Measurements from ENCODE around the gene SGSH.
"Not testable (repeated sequence)": the region's sequence is repeated elsewhere in the genome, so short reads cannot be mapped to it uniquely, and the experiment has no call there.

Gene SGSH
- long read RNA-seq, donor 1, transcript SGSH-201 (8 exons, 2,784 nt), result major isoform, 5 of 5 reads
- long read RNA-seq, donor 1, partial matches to known transcripts, result 0 of 5 reads
- long read RNA-seq, donor 1, other reads (novel, unspliced or antisense), result 0 of 5 reads
- long read RNA-seq, donor 2, full-length matches to known transcripts, result 1 of 1 reads
- long read RNA-seq, donor 2, partial matches to known transcripts, result 0 of 1 reads
- long read RNA-seq, donor 2, other reads (novel, unspliced or antisense), result 0 of 1 reads
- long read RNA-seq, donor 3, partial matches to known transcripts, result 0 of 5 reads
- long read RNA-seq, donor 3, other reads (novel, unspliced or antisense), result 0 of 5 reads
- long read RNA-seq, donor 4, partial matches to known transcripts, result 0 of 5 reads
- long read RNA-seq, donor 4, other reads (novel, unspliced or antisense), result 0 of 5 reads
- long read RNA-seq, donor 5, full-length matches to known transcripts, result 10 of 10 reads
- long read RNA-seq, donor 5, partial matches to known transcripts, result 0 of 10 reads
- long read RNA-seq, donor 5, other reads (novel, unspliced or antisense), result 0 of 10 reads
- long read RNA-seq, donor 6, full-length matches to known transcripts, result 4 of 24 reads
- long read RNA-seq, donor 6, partial matches to known transcripts, result 20 of 24 reads
- long read RNA-seq, donor 6, other reads (novel, unspliced or antisense), result 0 of 24 reads
- long read RNA-seq, donor 7, result 0 reads
- long read RNA-seq, donor 8, full-length matches to known transcripts, result 13 of 13 reads
- long read RNA-seq, donor 8, partial matches to known transcripts, result 0 of 13 reads
- long read RNA-seq, donor 8, other reads (novel, unspliced or antisense), result 0 of 13 reads

DNA sequence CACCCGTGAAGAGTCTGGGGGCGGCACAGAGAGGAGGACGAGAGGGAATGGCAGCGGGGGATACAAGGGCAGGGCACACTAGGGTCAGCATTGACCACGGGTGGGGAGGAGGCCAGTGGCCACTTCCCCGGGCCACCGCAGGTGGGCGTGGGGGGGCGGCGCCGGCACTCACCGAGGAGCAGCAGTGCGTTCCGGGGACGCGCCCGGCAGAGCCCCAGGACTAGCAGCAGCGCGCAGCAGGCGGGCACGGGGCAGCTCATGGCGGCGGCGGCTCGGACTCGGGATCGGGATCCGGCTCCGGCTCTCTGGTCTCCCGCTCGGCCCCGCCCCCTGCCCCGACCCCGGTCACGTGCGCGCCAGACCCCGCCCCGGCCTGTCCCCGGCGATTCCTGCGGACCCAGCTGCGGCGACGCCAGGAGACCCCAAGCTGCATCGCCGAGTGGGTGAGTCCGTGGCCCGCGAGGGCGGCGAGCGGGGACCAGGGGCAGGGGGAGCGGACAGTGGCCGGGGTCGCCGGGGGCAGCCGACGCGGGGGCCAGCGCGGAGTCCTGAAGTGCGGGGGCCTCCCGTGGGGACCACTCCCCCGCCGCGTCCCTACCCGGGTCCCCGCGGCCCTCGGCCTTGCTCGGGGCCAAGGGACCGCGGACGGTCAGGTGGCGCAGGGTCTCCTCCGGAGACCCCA, at the start of gene SGSH, which contains the start of gene SLC26A11:
SGSH (minus strand) TSS at position 280 of the 682 bp plus-strand sequence; CDS start at position 260, 20 bp downstream.
SLC26A11 (plus strand) TSS at position 374 of the 682 bp plus-strand sequence. CDS start 1,134 bp downstream, outside the sequence.
- peak; percentile 71 for DNase-seq

- no peak for DNase-seq
Measured at GRCh38 chr17:80269405-80269807, 49.3 kb upstream of the SGSH start.

DNA sequence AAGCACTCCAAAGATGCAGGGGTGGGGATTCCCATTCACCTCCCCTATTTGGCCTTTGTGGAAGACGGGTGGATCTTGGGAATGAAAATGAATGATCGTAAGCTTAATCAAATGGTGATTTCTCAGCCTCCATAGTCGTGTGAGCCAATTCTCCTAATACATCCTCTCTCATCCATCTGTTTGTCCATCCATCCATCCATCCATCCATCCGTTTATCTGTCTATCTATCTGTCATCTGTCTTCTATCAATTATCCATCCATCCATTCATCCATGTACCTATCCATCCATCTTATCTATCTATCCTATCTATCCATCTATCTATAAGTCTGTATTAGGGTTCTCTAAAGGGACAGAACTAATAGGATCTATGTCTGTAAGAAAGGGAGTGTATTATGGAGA, 48.3 kb upstream of the SGSH start:
- no peak for DNase-seq

DNA sequence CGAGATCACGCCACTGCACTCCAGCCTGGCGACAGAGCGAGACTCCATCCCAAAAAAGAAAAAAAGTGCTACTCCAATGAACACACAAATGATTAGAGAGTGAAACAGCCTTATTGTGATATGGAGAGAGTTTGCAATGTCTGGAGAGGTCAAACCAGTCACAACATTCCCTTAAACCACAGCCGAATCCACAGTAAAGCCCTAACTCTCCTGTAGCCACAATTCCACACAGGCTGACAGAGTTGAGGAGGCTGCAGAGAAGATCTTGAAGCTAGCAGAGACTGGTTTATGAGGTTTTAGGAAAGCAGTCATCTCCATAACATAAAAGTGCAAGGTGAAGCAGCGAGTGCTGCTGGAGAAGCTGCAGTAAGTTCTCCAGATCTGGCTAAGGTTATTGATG, 47.3 kb upstream of the SGSH start:
- no peak for DNase-seq

DNA sequence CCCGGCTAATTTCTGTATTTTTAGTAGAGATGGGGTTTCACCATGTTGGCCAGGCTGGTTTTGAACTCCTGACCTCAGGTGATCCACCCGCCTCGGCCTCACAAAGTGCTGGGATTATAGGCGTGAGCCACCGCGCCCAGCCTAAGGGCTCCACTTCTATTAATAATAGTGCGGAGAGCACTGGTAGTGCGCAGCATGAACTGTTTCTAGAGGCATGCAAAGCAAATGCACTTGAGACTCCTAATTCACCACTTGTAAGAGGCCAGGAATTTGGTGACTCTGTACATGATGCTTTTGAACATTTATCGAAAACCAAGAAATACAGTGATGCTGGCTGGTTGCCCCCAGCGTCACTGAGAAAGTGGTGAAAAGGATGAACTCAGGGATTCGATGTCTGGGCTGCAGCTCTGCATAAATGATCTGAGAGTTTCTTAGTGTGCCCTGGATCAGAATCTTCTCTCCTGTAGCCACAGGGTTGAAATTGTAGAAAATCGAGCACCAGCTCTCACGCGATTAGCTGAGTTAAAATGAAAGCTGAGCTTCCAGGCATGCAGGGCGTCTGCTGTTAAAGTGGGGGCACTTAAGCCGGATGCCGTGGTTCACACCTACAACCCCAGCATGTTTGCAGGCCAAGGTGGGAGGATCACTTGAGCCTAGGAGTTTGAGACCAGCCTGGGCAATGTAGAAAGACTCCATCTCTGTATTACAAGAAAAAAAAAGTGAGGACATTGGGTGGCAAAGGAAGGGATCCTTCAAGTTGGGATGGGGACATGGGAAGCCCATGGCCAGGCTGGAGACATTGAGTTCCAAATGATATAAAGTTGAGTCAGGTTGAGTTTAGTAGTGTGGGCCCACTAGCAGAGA, 45.3 kb upstream of the SGSH start:
- no peak for DNase-seq

- no peak for DNase-seq
Measured at GRCh38 chr17:80264205-80265075, 44.3 kb upstream of the SGSH start.

DNA sequence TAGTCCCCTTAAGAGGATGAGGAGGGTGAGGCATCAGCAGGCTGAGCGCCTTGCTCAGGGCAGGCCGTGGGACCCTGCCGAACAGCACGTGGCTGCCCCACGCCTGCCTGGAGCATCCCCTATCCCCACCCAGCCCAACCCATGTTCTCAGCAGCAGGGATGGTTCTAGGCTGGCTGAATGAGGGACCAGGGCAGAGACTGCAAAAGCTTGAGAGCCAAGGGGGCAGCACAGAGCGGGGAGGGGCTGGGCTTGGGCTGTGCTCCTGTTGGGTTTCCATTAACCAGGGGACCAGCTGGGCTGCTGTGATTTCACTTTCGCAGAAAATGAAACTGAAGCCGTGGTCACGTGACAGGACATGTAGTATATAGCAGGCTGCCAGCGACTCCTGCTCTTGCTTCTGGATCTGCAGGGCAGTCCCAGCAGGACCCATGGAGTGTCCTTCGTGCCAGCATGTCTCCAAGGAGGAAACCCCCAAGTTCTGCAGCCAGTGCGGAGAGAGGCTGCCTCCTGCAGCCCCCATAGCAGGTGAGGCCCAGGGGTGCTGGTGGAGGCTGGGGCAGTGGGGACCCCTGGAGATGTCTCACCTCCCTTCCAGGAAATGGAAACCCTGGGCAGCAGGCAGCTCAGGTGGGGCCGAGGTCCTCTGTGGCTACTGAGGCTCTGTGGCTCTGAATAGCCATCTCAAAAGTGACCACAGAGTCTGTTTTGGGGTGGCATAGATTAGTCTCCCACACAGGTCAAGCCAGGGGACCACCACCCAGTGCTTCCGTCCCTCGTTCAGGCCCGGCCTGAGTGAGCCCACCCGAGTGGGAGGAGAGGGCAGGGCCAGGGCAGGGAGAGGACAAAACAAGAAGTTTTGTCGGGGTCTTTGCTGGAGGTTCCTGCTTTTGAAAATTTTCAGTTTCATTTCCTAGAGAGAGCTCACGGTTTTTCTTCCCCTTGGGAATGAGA, 43.4 kb upstream of the SGSH start:
- peak; percentile 69 for DNase-seq

GRCh38 chr17:80262775-80263244, 42.7 kb upstream of the SGSH start:
- no peak for DNase-seq

DNA sequence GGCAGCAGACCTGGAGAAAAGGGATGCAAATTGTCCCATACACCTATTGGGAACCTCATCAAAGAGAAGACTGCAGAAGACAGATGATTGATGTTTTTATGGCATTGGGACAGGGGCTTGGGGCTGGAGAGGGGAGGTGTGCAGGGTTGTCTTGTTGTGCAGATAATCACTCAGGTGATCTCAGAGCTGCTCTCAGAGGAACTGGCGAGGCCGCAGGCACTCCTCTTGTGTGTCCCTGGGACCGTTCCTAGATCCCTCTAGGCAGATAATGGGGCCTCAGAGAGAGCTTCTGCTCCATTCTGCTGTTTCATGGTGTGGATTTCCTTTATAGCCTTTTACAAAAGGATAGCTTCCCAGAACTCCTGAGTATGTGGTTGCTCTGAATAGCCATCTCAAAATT, 42.2 kb upstream of the SGSH start:
- no peak for DNase-seq

DNA sequence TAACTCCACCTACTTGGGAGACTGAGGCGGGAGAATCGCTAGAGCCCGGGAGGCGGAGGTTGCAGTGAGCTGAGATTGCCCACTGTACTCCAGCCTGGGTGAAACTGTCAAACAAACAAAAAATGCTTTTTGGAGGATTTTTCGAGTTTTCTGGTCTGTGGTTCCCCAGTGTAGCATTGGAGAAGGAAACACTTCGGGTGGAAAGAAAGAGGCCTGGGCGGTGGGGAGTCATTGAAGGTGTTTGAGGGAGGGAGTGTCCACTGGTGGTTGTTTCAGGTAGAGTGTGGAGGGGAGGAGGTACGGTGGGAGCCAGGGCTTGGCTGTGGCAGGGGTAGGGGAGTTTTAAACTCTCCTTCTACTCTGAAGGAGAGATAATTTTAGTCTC, 41.8 kb upstream of the SGSH start:
- DNase-seq, result no peak

- DNase-seq, result peak; percentile 75
Measured at GRCh38 chr17:80261159-80261894, 41.2 kb upstream of the SGSH start.

DNA sequence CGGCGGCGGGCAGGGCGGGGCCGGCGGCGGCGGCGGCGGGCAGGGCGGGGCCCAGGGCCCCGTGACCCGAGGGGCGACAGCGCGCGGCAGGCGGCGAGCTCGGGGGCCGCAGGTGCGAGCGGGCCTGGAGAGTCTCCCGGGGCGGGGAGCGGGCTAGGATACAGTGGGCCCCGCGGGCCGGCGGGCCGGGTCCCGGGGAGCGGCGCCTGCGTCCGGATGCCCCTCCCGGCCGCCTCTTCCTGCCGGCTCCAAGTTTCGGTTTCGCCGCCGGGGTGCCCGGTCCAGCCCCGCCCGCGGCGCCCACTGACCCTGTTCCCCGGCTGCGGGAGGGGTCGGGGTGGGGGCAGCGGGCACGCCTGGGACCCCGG, 40.6 kb upstream of the SGSH start, which contains the start of gene RNF213:
RNF213 (plus strand) TSS at position 62 of the 368 bp plus-strand sequence. CDS start 2,830 bp downstream, outside the sequence.
- no peak for DNase-seq

- peak; percentile 86 for DNase-seq
Measured at GRCh38 chr17:80260069-80260535, 40.0 kb upstream of the SGSH start.

DNA sequence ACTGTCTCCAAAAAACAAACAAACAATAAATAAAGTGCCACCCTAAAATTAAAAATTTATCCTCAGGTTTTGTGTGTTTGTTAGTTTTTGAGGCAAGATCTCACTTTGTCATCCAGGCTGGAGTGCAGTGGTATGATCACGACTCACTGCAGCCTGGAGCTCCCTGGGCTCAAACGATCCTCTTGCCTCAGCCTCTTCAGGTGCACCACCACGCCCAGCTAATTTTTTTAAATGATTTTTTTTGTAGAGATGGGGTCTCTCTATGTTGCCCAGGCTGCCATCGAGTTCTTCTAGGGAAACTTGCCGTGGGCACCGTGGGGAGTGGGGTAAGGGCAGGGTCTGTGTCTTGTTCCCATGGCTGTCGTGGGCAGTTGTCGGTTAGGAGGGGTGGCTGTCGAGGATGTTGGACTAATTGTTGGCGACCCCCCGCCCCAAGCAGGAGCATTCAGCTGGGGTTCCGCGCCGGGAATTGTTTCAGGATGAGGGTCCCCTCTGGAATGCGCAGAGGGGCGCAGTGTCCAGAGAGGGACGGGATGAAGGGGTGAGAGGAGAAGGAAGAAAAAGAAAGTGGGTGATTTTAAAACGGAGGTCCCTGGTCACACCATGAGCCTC, 39.4 kb upstream of the SGSH start:
- DNase-seq, result no peak

DNA sequence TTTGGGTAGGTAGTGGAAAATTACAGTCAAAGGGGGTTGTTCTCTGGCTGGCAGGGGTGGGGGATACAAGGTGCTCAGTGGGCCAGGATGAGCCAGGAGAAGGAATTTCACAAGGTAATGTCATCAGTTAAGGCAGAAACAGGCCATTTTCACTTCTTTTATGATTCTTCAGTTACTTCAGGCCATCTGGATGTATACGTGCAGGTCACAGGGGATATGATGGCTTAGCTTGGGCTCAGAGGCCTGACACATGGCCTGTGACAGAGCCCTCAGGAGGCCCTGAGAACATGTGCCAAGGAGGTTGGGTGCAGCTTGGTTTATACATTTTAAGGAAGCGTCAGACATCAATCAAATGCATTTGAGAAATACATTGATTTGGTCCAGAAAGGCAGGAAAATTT, 38.2 kb upstream of the SGSH start:
- not testable (repeated sequence) for DNase-seq

DNA sequence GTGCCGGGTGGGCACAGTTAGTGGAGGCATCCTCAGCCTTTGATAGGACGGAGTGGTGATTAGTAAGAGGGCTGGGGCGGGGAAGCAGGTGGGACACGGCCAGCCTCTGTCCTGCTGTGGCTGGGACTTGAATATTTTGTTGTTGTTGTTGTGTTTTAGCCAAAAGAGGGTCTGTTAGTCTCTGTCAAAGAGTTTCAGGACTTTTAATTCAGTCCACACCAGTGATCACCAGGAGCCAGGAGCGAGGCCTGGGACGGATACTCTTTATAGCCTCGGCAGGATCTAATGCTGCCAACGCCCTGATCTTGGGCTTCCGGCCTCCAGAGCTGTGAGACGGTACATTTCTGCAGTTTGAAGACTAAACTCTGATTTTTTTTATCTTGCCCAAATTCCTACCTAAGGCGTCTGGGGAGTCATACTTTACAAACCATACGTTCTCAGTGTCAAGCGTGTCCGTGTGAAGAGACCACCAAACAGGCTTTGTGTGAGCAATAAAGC, 37.6 kb upstream of the SGSH start:
- no peak for DNase-seq

DNA sequence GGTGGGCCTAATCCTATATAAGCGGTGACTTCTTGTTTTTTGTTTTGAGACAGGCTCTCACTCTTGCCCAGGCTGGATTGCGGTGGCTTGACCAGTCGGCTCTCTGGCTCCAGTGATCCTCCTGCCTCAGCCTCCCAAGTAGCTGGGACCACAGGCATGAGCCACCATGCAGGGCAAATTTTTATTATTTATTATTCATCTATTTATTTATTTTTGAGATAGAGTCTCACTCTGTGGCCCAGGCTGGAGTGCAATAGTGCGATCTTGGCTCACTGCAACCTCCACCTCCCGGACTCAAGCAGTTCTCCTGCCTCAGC, 35.9 kb upstream of the SGSH start:
- DNase-seq, result no peak
